Stimulated activated CD4-positive, alpha-beta T cell treated with anti-CD3 and anti-CD28 coated beads, Interleukin-12 subunit alpha, Interleukin-12 subunit beta, amount 100 ng/mL, for 48 hours (primary cell): ENCODE measurements around the gene GNB5.
"Not testable (repeated sequence)": the region's sequence is repeated elsewhere in the genome, so short reads cannot be mapped to it uniquely, and the experiment has no call there.

Source experiments
- DNase-seq, 3 donors: peaks; one replicate each; pipeline ENCODE4 v3.0.0-alpha.2; 2020; ENCODE audit warnings: low read depth in 2 of 3, low spot score in 1 of 3

GNB5 gene

GRCh38 chr15:52191207-52191606 is at the start of gene GNB5:
GNB5 (minus strand) TSS chr15:52191392; CDS start chr15:52184676, 6,716 bp downstream.
- DNase-seq, result no peak

GRCh38 chr15:52240166-52240565 is 49.0 kb upstream of the GNB5 start:
- no peak for DNase-seq

- DNase-seq, result not testable (repeated sequence)
These were observed 47.9 kb upstream of the GNB5 start for GRCh38 chr15:52238989-52239525.

GRCh38 chr15:52238149-52238548 is 47.0 kb upstream of the GNB5 start:
- DNase-seq, result no peak

- DNase-seq, result no peak
These were observed 44.8 kb upstream of the GNB5 start for GRCh38 chr15:52236013-52236412.

- DNase-seq, result peak in 1 of 3 donors; percentile 8
These were observed 43.7 kb upstream of the GNB5 start for GRCh38 chr15:52234596-52235541.

- DNase-seq, result no peak
These were observed 42.2 kb upstream of the GNB5 start for GRCh38 chr15:52233405-52233804.

GRCh38 chr15:52232327-52232726 is 41.1 kb upstream of the GNB5 start:
- DNase-seq, result no peak

GRCh38 chr15:52230073-52230472 is 38.9 kb upstream of the GNB5 start:
- DNase-seq, result no peak

GRCh38 chr15:52228921-52229320 is 37.7 kb upstream of the GNB5 start:
- no peak for DNase-seq

- DNase-seq, result peak; percentile 50 to 58 (median 57)
These were observed 36.3 kb upstream of the GNB5 start for GRCh38 chr15:52227456-52227855.

- DNase-seq, result no peak
These were observed 34.0 kb upstream of the GNB5 start for GRCh38 chr15:52225230-52225629.

- no peak for DNase-seq
These were observed 33.0 kb upstream of the GNB5 start for GRCh38 chr15:52224211-52224610.

GRCh38 chr15:52221730-52222129 is 30.5 kb upstream of the GNB5 start:
- DNase-seq, result no peak

GRCh38 chr15:52220937-52221660 is 29.9 kb upstream of the GNB5 start:
- DNase-seq, result no peak

- no peak for DNase-seq
These were observed 29.1 kb upstream of the GNB5 start for GRCh38 chr15:52220251-52220650.

GRCh38 chr15:52218816-52219215 is 27.6 kb upstream of the GNB5 start:
- no peak for DNase-seq

- DNase-seq, result no peak
These were observed 27.2 kb upstream of the GNB5 start for GRCh38 chr15:52218371-52218770.

- no peak for DNase-seq
These were observed 26.0 kb upstream of the GNB5 start for GRCh38 chr15:52217186-52217585.

- no peak for DNase-seq
These were observed 23.4 kb upstream of the GNB5 start for GRCh38 chr15:52214553-52214952.

- DNase-seq, result no peak
These were observed 22.0 kb upstream of the GNB5 start for GRCh38 chr15:52213206-52213605.
